Limb (tissue), 2 donors: ENCODE data around the gene PRKCD.
"Not testable (repeated sequence)": the region's sequence is repeated elsewhere in the genome, so short reads cannot be mapped to it uniquely, and the experiment has no call there.

ENCODE experiments used
- DNase-seq, 2 donors: peaks; one replicate each; pipeline ENCODE4 v3.0.0-alpha.2; 2016; ENCODE audit errors: extremely low spot score in 2 of 2

PRKCD gene

DNA sequence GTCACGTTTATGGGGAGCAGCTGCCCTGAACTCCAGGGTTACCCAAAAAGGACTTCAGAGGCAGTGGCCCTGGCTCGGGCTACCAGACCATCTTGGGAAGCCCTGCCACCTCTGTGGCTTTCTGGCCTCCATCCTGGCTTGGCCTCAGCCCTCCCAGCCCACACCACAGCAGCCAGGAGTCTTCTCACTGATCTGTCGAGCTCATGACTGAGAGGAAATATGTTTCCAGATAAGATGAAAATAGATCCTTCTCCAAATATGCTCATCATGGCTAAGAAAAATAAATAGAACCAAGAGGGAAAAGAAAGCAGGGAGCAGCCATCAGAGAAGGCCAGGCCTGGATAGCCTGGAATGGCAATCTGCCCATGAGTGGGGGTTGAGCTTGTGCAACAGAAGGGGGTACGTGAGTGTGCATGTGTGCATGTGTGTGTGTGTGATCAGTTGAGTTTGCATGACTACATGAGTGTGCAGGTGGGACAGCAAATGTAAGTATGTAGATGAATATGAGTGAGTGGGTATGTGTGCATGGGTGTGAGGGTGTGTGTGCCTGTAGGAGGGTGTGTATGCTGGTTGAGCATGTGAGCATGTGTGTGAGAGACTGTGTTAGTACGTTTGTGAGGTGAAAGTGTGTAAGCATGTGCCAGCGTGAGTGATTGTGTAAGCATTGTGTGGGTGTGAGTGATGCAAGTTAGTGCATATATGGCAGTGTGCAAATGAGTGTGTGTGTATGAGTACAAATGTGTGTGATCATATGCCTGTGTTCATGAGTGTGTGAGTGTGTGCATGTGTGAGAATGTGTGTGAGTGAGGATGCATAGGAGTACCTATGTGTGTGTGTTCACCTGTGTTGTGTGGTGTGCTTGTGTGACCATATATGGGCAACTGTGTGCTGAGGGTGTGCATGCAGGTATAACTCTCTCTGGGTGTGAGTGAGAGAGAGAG lies 20.8 kb upstream of the PRKCD start:
- DNase-seq: no peak

DNA sequence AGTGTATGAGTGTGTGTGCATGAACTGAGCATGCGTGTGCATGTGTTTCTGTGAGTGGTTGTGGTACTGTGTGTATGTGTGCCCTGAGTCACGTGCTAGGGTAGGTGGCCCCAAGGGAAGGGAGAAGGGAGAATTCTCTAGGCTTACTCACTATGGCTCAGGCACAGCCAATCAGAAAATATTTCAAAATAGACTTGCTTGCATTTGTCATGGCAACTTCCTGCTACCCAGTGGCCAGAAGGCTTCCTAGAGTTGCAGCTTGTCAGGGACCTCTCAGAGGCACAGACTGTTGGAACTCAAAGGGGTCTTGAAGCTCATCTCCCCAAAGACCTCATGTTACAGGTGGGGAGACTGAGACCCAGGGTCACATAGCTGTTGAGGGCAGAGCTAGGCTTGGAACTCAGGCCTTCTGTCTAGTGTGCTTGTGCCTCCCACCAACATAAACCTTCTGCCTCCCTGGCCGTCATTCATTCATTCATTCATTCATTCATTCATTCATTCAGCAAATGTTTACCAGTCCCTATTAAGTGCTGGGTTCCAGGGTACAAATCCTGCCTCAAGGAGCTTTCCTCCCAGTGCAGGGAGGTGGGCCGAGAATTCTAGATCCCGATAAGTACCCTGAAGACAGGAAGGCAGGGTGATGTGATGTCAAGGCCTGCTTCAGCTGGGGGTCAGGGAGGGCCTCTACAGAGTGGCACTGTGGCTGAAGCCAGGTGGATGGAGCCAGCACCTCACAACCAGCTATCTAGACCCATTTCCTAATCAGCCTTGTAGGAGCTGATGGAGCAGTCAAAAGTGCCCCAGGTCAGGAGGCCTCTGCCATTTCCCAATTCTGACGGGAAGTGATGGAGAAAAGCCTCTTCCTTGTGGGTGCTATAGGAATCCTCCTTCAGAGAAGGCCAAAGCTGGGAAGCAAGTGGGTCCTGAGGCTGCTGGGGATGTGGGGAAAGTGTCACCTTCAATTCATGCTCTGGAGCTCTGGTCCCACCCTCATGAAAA lies 19.9 kb upstream of the PRKCD start:
- no peak for DNase-seq

- no peak for DNase-seq
These were observed 18.0 kb upstream of the PRKCD start for GRCh38 chr3:53142986-53143385.

DNA sequence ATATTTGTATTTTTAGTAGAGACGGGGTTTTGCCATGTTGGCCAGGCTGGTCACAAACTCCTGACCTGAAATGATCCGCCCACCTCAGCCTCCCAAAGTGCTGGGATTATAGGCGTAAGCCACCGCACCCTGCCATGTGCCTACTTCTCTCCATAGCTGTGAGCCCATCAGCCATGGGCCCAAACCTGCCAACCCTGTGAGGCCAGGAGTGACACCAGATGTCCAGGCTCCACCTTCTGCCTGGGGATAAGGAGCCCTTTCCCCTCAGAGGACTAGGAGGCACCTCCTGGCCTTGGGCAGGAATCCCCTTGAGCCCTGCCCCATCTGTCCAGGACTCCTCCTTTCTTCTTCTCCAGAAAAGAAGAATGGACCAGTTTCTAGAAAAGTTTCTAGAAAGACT lies 16.6 kb upstream of the PRKCD start:
- DNase-seq: no peak

- DNase-seq: no peak
These were observed 15.9 kb upstream of the PRKCD start for GRCh38 chr3:53144862-53145712.

- no peak for DNase-seq
These were observed 15.3 kb upstream of the PRKCD start for GRCh38 chr3:53145713-53146080.

- no peak for DNase-seq
These were observed 14.6 kb upstream of the PRKCD start for GRCh38 chr3:53146319-53146891.

- DNase-seq: no peak
These were observed 13.7 kb upstream of the PRKCD start for GRCh38 chr3:53147151-53147902.

DNA sequence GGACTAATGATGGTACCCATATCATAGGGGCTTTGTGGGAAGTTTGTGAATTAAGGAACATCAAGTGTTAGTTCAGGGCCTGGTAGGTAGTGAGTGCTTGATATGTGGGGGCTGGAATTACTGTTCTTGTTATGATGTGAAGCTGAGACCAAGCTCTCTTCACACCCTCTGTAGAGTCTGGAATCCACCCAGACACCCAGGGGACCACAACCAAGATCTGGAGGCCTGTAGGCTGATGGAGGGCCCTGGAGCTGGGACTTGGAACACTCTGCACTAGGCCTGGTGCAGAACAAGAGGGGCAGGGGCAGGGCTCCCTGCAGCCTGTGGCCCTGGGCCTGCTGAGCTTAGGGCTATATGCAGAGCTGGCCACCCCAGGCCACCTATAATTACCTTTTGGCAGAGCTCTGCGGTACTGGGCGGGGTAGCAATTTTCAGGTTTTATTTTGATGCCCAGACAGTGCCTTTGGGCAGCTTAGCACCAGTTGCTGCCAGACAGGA lies 13.1 kb upstream of the PRKCD start:
- DNase-seq: no peak

GRCh38 chr3:53149006-53149690 lies 11.9 kb upstream of the PRKCD start:
- no peak for DNase-seq

DNA sequence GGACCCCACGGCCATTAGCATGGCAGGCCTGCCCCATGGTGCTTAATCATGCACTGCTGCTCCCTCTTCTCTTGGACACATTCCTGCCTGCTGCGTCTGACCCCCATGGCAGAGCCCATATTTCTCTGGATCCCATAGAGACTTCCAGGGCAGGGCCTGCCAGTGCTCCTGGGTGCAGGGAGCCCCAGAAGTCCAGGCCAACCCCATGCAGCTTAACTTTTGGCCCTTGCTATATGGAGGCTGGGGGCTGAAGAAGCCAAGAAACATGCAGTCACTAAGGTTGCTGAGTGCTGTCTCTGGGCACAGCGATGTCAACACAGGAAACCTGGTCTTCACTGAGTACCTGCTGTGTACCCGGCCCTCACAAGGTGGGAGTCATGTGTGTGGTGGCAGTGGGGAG lies 11.3 kb upstream of the PRKCD start:
- no peak for DNase-seq

- no peak for DNase-seq
These were observed 10.5 kb upstream of the PRKCD start for GRCh38 chr3:53150247-53151085.

GRCh38 chr3:53151086-53151438 lies 9.9 kb upstream of the PRKCD start:
- DNase-seq: not testable (repeated sequence)

DNA sequence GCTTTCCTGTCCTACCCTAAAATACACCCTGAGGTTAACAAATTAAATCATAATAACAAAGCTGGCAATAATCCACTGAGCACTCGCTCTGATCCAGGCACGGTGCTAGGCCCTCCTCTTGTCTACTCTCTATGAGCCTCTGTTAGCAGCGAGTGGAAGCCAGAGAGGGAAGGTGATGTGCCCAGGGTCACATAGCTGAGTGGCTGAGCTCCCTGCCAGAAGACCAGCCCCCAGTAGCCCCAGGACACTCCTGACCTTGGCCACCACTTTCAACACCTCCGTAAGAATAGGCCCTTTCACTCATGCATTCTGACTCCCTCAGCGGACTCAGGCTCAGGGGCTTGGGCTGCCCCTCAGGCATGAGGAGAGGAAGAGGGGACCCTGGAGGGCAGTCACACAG lies 9.5 kb upstream of the PRKCD start:
- DNase-seq: no peak

GRCh38 chr3:53151870-53152660 lies 8.9 kb upstream of the PRKCD start:
- DNase-seq: no peak

DNA sequence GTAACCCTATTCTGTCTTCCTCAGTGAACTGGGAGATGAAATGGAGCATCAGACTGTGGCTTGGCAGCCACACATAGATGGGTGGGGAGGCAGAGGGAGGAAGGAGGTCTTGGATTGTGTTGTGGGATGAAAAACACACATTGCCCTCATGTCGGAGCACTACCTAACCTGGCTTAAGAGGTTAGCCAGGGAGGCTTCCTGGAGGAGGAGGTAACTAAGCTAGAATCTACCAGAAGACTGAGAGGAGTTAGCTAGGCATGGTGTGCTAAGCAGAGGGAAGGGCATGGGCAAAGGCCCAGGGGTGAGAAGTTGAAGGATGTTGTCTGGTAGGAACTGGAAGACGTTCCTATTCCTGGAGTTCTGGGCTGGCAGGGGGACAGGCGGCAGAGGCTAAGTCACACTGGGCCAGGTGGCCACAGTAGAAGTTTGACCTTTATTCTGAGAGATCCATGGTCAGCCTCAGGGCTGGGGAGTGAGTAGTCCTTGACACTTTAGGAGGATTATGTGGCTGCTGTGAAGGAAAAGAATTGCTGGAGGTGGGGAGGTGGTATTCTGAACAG lies 7.7 kb upstream of the PRKCD start:
- no peak for DNase-seq

GRCh38 chr3:53153980-53154379 lies 7.0 kb upstream of the PRKCD start:
- no peak for DNase-seq
